ENCODE results near the gene OSBPL8.
"Not testable (repeated sequence)": the region's sequence is repeated elsewhere in the genome, so short reads cannot be mapped to it uniquely, and the experiment has no call there.

The OSBPL8 gene

DNA sequence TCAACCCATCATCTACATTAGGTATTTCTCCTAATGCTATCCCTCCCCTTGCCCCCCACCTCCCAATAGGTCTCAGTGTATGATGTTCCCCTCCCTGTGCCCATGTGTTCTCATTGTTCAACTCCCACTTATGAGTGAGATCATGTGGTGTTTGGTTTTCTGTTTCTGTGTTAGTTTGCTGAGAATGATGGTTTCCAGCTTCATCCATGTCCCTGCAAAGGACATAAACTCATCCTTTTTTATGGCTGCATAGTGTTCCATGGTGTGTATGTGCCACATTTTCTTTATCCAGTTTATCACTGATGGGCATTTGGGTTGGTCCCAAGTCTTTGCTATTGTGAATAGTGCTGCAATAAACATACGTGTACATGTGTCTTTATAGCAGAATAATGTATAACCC is 182.7 kb downstream of the OSBPL8 start:
- H3K27me3 ChIP-seq (ENCODE audit: low read depth, low read length); H3K9me3 ChIP-seq (ENCODE audit: control insufficient read depth in 1 of 2, low read length in 2 of 2); H3K4me3 ChIP-seq (ENCODE audit: low read depth in 1 of 2, low read length in 2 of 2); H3K27ac ChIP-seq (ENCODE audit: low read length); H3K4me1 ChIP-seq (ENCODE audit: control insufficient read depth in 1 of 2, insufficient read depth in 2 of 2, low read length in 2 of 2): not testable (repeated sequence)
- peaks cover 11 to 41% of the 10 kb centered on the region in 2 donors for H3K36me3 ChIP-seq (ENCODE audit: control insufficient read depth in 1 of 2, insufficient read depth in 2 of 2, low read length in 2 of 2)

- no peak overlapping the region for H3K27ac ChIP-seq (ENCODE audit: low read length)
- no peaks in the 10 kb centered on the region for H3K4me1 ChIP-seq (ENCODE audit: control insufficient read depth in 1 of 2, insufficient read depth in 2 of 2, low read length in 2 of 2)
- H3K4me3 ChIP-seq (ENCODE audit: low read depth in 1 of 2, low read length in 2 of 2) = no peak overlapping the region
- H3K9me3 ChIP-seq (ENCODE audit: control insufficient read depth in 1 of 2, low read length in 2 of 2) = no peaks in the 10 kb centered on the region
- peaks cover 11 to 41% of the 10 kb centered on the region in 2 donors for H3K36me3 ChIP-seq (ENCODE audit: control insufficient read depth in 1 of 2, insufficient read depth in 2 of 2, low read length in 2 of 2)
- H3K27me3 ChIP-seq (ENCODE audit: low read depth, low read length) = no peaks in the 10 kb centered on the region
Observed at GRCh38 chr12:76375939-76376338, 183.6 kb downstream of the OSBPL8 start.

GRCh38 chr12:76375470-76375869 is 184.1 kb downstream of the OSBPL8 start:
- H3K27ac ChIP-seq (ENCODE audit: low read length) = no peak overlapping the region
- no peaks in the 10 kb centered on the region for H3K9me3 ChIP-seq (ENCODE audit: control insufficient read depth in 1 of 2, low read length in 2 of 2)
- no peak overlapping the region for H3K4me3 ChIP-seq (ENCODE audit: low read depth in 1 of 2, low read length in 2 of 2)
- no peaks in the 10 kb centered on the region for H3K4me1 ChIP-seq (ENCODE audit: control insufficient read depth in 1 of 2, insufficient read depth in 2 of 2, low read length in 2 of 2)
- H3K27me3 ChIP-seq (ENCODE audit: low read depth, low read length) = no peaks in the 10 kb centered on the region
- peaks cover 11 to 44% of the 10 kb centered on the region in 2 donors for H3K36me3 ChIP-seq (ENCODE audit: control insufficient read depth in 1 of 2, insufficient read depth in 2 of 2, low read length in 2 of 2)

DNA sequence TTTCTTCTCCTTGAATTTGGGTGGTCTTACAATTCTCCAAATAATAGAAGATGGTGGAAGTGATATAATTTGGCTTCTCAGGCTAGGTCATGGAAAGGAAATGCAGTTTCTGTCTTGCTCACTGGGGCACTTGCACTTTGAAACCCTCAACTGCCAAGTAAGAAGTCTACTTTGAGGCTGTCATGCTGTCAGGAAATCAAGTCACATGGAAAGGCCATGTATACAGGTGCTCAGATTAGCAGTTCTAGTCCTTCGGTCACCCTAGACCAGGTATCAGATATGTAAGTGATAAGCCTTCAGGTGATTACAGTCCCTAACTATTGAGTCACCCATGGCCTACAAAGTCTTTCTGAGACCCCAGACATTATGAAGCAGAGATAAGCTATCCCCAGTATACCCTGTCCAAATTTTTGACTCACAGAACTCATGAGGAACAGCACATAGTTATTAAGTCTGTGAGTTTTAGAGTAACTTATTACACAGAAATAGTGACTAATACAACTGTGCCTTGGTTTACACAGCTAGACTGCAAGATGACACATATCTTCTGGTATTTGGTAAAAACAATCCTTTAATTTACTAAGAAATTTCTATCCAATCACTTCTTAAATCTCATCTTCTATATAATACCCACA is 185.1 kb downstream of the OSBPL8 start:
- H3K4me3 ChIP-seq (ENCODE audit: low read depth in 1 of 2, low read length in 2 of 2) = no peak overlapping the region
- no peaks in the 10 kb centered on the region for H3K9me3 ChIP-seq (ENCODE audit: control insufficient read depth in 1 of 2, low read length in 2 of 2)
- no peaks in the 10 kb centered on the region for H3K27me3 ChIP-seq (ENCODE audit: low read depth, low read length)
- H3K36me3 ChIP-seq (ENCODE audit: control insufficient read depth in 1 of 2, insufficient read depth in 2 of 2, low read length in 2 of 2) = peaks cover 11 to 54% of the 10 kb centered on the region in 2 donors
- no peaks in the 10 kb centered on the region for H3K4me1 ChIP-seq (ENCODE audit: control insufficient read depth in 1 of 2, insufficient read depth in 2 of 2, low read length in 2 of 2)
- no peak overlapping the region for H3K27ac ChIP-seq (ENCODE audit: low read length)

DNA sequence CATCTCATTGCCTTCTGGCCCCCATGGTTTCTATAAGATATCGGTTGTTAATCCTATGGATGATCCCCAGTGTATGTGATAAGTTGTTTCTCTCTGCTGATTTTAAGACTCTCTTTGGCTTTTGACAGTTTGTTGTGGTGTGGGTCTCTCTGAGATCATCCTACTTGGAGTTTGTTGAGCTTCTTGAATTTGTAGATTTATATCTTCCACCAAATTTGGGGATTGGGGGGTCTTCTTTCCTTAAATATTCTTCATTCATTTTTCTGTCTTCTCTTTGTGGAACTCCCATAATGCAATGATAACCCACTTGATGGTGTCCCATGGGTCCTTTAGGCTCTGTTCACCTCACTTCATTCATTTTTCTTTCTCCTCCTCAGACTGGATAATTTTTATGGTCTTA is 191.3 kb downstream of the OSBPL8 start:
- Histone ChIP-seq H3K4me1 (ENCODE audit: control insufficient read depth in 1 of 2, insufficient read depth in 2 of 2, low read length in 2 of 2) (no peaks in the 10 kb centered on the region), H3K36me3 (ENCODE audit: control insufficient read depth in 1 of 2, insufficient read depth in 2 of 2, low read length in 2 of 2) (peaks cover 13 to 55% of the 10 kb centered on the region in 2 donors), H3K27me3 (ENCODE audit: low read depth, low read length) (no peaks in the 10 kb centered on the region), H3K9me3 (ENCODE audit: control insufficient read depth in 1 of 2, low read length in 2 of 2) (no peaks in the 10 kb centered on the region), H3K27ac (ENCODE audit: low read length) (no peak overlapping the region), H3K4me3 (ENCODE audit: low read depth in 1 of 2, low read length in 2 of 2) (no peak overlapping the region)

DNA sequence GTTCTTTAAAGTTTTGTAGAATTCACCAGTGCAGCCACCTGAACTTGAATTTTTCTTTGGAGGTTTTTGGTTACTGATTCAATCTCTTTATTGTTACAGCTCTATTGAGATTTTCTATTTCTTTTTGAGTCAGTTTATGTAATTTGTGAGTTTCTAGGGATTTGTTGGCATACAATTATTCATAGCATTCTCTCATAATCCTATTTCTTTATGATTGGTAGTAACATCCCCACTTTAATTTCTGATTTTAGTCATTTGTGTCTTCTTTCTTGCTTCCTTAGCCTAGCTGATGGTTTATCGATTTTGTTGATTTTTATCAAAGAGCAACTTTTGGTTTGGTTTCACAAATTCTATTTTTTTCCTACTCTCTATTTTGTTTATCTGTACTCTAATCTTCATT is 193.4 kb downstream of the OSBPL8 start:
- Histone ChIP-seq H3K27me3 (ENCODE audit: low read depth, low read length) (no peaks in the 10 kb centered on the region), H3K36me3 (ENCODE audit: control insufficient read depth in 1 of 2, insufficient read depth in 2 of 2, low read length in 2 of 2) (peaks cover 13 to 51% of the 10 kb centered on the region in 2 donors)

DNA sequence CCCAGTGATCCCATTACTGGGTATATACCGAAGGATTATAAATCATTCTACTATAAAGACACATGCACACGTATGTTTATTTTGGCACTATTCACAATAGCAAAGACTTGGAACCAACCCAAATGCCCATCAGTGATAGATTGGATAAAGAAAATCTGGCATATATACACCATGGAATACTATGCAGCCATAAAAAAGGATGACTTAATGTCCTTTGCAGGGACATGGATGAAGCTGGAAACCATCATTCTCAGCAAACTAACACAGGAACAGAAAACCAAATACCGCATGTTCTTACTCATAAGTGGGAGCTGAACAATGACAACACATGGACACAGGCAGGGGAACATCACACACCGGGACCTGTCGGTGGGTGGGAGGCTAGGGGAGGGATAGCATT is 195.4 kb downstream of the OSBPL8 start:
- not testable (repeated sequence) for H3K27me3 ChIP-seq (ENCODE audit: low read depth, low read length); H3K9me3 ChIP-seq (ENCODE audit: control insufficient read depth in 1 of 2, low read length in 2 of 2); H3K27ac ChIP-seq (ENCODE audit: low read length); H3K4me3 ChIP-seq (ENCODE audit: low read depth in 1 of 2, low read length in 2 of 2); H3K4me1 ChIP-seq (ENCODE audit: control insufficient read depth in 1 of 2, insufficient read depth in 2 of 2, low read length in 2 of 2)
- peaks cover 13 to 35% of the 10 kb centered on the region in 2 donors for H3K36me3 ChIP-seq (ENCODE audit: control insufficient read depth in 1 of 2, insufficient read depth in 2 of 2, low read length in 2 of 2)

More for the DNA sequence above, 193.4 kb downstream of the OSBPL8 start:
- no peak overlapping the region for H3K4me3 ChIP-seq (ENCODE audit: low read depth in 1 of 2, low read length in 2 of 2)
- H3K4me1 ChIP-seq (ENCODE audit: control insufficient read depth in 1 of 2, insufficient read depth in 2 of 2, low read length in 2 of 2) = no peaks in the 10 kb centered on the region
- H3K27ac ChIP-seq (ENCODE audit: low read length) = no peak overlapping the region
- no peaks in the 10 kb centered on the region for H3K9me3 ChIP-seq (ENCODE audit: control insufficient read depth in 1 of 2, low read length in 2 of 2)

DNA sequence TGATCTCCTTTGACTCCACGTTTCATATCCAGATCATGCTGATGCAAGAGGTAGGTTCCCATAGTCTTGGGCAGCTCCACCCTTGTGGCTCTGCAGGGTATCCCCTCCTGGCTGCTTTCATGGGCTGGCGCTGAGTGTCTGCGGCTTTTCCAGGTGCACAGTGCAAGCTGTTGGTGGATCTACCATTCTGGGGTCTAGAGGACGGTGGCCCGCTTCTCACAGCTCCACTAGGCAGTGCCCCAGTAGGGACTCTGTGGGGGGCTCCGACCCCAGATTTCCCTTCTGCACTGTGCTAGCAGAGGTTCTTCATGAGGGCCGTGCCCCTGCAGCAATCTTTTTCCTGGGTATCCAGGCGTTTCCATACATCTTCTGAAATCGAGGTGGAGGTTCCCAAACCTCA is 199.3 kb downstream of the OSBPL8 start:
- Histone ChIP-seq H3K4me1 (ENCODE audit: control insufficient read depth in 1 of 2, insufficient read depth in 2 of 2, low read length in 2 of 2) (peaks cover 0 to 4% of the 10 kb centered on the region in 2 donors), H3K27me3 (ENCODE audit: low read depth, low read length) (no peaks in the 10 kb centered on the region), H3K36me3 (ENCODE audit: control insufficient read depth in 1 of 2, insufficient read depth in 2 of 2, low read length in 2 of 2) (peaks cover 7 to 9% of the 10 kb centered on the region in 2 donors), H3K27ac (ENCODE audit: low read length) (no peak overlapping the region), H3K9me3 (ENCODE audit: control insufficient read depth in 1 of 2, low read length in 2 of 2) (no peaks in the 10 kb centered on the region), H3K4me3 (ENCODE audit: low read depth in 1 of 2, low read length in 2 of 2) (no peak overlapping the region)

- Histone ChIP-seq H3K27me3 (ENCODE audit: low read depth, low read length) (no peaks in the 10 kb centered on the region), H3K36me3 (ENCODE audit: control insufficient read depth in 1 of 2, insufficient read depth in 2 of 2, low read length in 2 of 2) (peaks cover 7 to 8% of the 10 kb centered on the region in 2 donors), H3K4me3 (ENCODE audit: low read depth in 1 of 2, low read length in 2 of 2) (no peak overlapping the region), H3K9me3 (ENCODE audit: control insufficient read depth in 1 of 2, low read length in 2 of 2) (no peaks in the 10 kb centered on the region), H3K27ac (ENCODE audit: low read length) (no peak overlapping the region), H3K4me1 (ENCODE audit: control insufficient read depth in 1 of 2, insufficient read depth in 2 of 2, low read length in 2 of 2) (peaks cover 0 to 4% of the 10 kb centered on the region in 2 donors)
Observed at GRCh38 chr12:76356071-76356470, 203.5 kb downstream of the OSBPL8 start.

DNA sequence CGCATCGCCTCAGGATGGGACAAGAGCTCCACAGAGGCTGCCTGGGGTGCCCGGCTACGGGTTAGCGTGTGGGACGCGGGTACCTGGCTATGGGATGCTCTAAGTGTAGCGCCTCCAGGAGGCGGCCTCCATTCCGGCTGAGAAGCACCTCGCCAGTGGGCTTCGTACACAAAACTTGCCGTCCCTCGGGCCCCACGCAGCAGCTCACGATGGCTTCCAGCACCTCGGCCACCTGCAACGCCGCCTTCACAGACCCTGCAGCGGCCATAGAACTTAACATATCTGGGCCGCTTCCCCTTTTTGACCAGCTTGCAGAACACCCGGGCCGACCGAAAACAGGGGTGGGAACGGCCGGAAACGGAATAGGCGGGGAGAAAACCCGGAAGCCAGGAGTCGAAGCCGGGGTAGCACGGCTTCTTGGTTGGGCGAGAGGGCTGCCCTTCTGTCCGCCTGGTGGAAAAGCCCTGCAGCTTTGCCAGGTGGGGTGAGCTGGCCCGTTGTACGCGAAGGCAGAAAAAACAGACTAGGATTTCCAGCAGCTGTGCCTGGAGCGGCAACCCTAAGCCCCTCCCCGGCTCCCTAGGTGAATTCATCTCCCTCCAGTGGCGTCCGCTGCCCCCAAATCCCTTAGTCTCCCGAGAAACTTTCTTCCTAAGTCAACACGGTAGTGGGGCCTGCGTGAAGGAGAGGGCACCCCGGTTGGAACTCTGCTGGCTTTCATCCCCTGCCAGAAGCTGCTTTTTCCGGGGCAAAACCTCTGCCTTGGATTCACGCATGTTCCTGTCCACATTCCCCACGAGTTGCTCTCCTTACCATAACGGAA is 211.3 kb downstream of the OSBPL8 start, which contains the start of gene BBS10:
Gene BBS10, minus strand, starts transcription at position 337 of the 823 bp plus-strand sequence. Its CDS starts 57 bp downstream, at position 280.
- Histone ChIP-seq H3K27me3 (ENCODE audit: low read depth, low read length) (no peaks in the 10 kb centered on the region), H3K36me3 (ENCODE audit: control insufficient read depth in 1 of 2, insufficient read depth in 2 of 2, low read length in 2 of 2) (no peaks in the 10 kb centered on the region), H3K4me1 (ENCODE audit: control insufficient read depth in 1 of 2, insufficient read depth in 2 of 2, low read length in 2 of 2) (peaks cover 0 to 28% of the 10 kb centered on the region in 2 donors), H3K9me3 (ENCODE audit: control insufficient read depth in 1 of 2, low read length in 2 of 2) (no peaks in the 10 kb centered on the region), H3K27ac (ENCODE audit: low read length) (peak within 1 kb of the TSS; percentile 80), H3K4me3 (ENCODE audit: low read depth in 1 of 2, low read length in 2 of 2) (peak within 1 kb of the TSS; percentile 91 to 97)

DNA sequence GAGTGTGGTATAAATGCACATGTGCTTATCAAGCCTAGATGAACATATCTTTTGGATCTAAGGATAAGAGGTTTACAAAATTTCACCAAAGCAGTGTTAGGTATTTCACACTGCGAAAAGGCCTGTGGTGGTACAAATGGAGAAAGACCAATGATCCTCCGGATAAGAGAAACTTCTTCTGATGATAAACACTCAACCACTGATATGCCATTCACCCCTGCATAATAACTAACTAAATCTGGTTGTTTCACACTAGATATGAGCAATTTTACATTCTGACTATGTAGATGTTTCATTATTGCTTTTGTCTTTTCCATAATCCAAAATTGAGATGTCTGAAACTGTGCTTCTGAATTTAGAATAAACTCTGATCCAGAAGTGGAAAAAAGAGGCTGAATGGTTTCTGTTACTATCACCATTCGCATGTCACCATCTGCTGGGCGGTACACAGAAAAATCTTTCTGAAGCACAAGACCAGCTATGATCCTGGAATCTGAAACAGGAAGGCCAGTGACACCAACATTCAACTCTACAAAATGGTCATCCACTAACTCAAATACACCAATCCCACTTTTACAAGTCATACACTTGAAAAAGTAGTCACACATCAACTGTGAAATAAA is 212.7 kb downstream of the OSBPL8 start:
- Histone ChIP-seq H3K27me3 (ENCODE audit: low read depth, low read length) (no peaks in the 10 kb centered on the region), H3K9me3 (ENCODE audit: control insufficient read depth in 1 of 2, low read length in 2 of 2) (no peaks in the 10 kb centered on the region), H3K4me1 (ENCODE audit: control insufficient read depth in 1 of 2, insufficient read depth in 2 of 2, low read length in 2 of 2) (peaks cover 0 to 28% of the 10 kb centered on the region in 2 donors), H3K36me3 (ENCODE audit: control insufficient read depth in 1 of 2, insufficient read depth in 2 of 2, low read length in 2 of 2) (no peaks in the 10 kb centered on the region), H3K4me3 (ENCODE audit: low read depth in 1 of 2, low read length in 2 of 2) (peak overlapping the region; percentile 91 to 97), H3K27ac (ENCODE audit: low read length) (peak overlapping the region; percentile 80)
